ENCODE data around the gene CHRND.
A peak's percentile ranks its signal among the peaks of the same experiment; 100 is the strongest.
"Not testable (repeated sequence)": the region's sequence is repeated elsewhere in the genome, so short reads cannot be mapped to it uniquely, and the experiment has no call there.

Gene CHRND

GRCh38 chr2:232528746-232529460, 2.9 kb downstream of the CHRND start:
- DNase-seq: no peak

DNA sequence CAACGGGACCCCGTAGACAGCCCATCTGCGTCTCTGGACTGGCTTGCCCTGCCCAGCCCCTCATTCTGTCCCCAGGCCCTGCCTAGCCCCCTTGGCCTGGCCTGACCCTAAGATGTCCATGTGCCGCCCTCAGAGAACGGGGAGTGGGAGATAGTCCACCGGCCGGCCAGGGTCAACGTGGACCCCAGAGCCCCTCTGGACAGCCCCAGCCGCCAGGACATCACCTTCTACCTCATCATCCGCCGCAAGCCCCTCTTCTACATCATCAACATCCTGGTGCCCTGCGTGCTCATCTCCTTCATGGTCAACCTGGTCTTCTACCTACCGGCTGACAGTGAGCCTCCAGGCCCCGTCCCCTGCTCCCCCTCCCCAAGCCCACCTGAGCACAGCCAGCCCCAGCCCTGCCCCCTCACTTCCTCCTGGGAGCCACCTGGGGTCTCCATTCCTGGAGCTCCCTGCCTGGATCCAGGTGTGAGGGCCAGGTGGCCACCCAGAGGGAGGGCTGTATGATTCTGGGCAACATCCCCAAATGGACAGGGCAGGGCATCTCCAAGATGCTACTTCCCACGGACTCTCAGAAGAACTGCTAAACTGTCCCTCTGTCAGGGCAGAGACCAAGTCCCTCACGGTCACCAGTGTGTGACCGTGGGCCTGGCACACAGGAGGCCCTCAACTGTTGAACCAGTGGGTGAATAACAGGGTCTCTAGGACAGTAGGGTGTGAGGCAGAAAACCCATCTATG, 4.0 kb downstream of the CHRND start:
- no peak for DNase-seq

GRCh38 chr2:232530626-232531260, 4.8 kb downstream of the CHRND start:
- no peak for DNase-seq

DNA sequence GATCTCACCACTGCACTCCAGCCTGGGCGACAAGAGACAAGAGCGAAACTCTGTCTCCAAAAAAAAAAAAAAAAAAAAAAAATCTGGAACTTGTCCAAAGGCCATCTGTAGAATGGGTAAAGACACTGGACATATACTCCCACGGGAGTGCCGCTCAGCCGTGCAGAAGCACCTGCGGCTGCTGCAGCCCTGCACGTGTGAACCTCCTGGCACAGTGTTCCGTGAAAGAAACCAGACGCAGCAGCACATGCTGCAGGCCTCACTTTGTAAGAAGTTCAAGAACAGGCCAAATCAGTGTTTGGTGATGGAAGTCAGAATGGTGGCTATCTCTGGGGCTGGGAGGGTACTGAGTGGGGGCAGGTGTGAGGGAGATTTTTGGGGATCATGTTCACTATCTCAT, 6.5 kb downstream of the CHRND start:
- no peak for DNase-seq

DNA sequence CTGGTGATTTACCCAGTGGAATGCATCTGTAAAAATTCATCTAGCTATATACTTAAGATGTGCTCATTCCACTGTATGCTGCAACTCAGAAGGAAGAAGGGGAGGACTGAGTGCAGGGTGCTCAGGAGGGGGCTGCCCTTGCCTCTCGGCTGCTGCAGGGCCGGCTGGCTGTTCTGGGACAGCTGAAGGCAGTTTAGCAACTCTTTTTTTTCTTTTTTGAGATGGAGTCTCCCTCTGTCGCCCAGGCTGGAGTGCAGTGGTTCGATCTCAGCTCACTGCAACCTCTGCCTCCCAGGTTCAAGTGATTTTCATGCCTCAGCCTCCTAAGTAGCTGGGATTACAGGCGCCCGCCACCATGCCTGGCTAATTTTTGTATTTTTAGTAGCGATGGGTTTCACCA, 6.9 kb downstream of the CHRND start:
- DNase-seq: not testable (repeated sequence)

DNA sequence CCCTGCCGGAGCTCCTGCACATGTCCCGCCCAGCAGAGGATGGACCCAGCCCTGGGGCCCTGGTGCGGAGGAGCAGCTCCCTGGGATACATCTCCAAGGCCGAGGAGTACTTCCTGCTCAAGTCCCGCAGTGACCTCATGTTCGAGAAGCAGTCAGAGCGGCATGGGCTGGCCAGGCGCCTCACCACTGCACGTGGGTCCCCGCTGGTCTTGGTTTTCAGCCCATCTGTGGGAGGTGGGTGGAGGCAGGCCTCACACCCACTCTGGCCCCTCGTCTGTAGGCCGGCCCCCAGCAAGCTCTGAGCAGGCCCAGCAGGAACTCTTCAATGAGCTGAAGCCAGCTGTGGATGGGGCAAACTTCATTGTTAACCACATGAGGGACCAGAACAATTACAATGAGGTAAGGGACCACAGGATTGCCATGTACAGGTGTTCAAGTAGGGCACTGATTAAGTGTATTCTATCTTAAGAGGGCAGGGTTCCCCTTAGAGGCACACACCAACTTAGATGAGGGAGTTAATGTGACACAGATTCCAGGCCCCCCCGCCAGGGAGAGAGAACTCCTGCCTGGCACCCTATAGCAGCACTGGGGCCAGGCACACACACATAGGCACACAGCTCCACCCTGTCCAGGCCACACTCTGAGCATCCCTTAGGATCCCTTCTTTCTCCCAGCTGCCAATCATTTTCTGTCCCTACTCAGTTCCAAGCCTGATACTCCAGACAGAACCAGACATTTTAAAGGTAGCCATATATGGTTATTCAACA, 8.2 kb downstream of the CHRND start:
- no peak for DNase-seq

GRCh38 chr2:232534940-232535651, 9.1 kb downstream of the CHRND start:
- DNase-seq: no peak

DNA sequence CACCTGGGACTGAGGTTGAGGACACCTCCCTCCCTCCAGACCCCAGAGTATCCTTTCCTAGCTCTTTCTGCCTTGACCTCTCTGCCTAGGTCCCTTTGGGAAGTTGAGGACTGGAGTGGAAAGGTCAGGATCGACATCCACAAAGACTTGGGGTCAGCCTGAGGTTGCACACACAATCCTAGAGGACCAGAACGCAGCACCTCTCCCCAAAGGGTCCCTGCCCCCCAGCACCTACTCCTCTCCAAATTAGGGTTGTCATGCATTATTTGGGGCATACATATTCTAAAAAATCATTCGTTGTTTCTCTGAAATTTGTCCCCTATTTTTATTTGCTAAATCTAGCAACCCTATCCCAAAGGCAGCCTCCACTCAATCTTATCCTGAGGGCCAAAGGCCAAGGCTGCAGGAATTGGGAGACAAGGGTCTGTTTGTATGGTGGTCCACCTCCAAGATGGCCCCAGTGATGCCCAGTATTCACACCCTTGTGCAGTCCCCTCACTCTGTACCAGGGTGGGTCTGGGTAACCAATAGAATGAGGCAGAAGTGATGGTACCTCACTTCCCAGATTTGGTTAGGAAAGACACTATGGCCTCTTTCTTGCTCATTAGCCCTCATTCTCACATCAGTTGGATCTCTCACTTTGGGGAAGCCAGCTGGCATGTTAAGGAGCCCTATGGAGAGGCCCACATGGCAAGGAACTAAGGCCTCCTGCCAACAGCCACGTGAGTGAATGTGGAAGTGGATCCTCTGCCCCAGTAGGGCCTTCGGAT, 10.0 kb downstream of the CHRND start:
- no peak for DNase-seq

DNA sequence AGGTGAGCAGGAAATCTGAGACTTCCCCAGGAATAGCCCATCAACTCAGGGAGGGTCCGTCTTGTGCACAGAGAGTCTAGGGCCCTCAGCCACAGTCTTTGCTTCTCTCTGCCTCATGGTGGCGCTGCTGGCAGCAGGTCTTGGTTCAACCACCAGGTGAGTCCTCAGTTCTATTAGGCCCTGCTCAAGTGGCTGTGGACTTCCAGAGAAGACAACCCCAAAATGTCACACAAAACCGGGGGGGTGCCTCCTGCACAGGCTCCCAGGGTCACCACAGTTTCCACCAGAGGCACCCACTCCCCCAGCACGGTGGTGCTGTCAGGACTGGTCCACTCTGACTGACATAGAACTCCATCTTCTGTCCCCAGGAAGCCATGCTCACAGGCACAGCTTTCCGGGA, 11.1 kb downstream of the CHRND start:
- peak; percentile 48 for DNase-seq

- no peak for DNase-seq
These were observed 11.5 kb downstream of the CHRND start for GRCh38 chr2:232537499-232537898.

DNA sequence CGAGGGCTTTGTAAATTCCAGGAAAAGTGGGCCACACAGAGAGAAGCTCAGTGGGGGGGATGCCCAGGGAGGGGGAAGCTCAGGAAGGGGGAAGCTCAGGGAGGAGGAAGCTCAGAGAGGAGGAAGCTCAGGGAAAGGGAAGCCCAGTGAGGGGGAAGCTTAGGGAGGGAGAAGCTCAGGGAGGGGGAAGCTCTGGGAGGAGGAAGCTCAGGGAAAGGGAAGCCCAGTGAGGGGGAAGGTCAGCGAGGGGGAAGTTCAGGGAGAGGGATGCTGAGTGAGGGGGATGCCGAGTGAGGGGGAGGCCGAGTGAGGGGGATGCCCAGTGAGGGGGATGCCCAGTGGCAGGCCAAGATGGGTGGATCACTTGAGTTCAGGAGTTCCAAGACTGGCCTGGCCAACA, 12.7 kb downstream of the CHRND start:
- no peak for DNase-seq

GRCh38 chr2:232539298-232540231, 13.6 kb downstream of the CHRND start, which contains the start of gene CHRNG:
Gene CHRNG (plus strand): TSS chr2:232539692. CDS start chr2:232539748, 56 bp downstream.
- no peak for DNase-seq

GRCh38 chr2:232540441-232541041, 14.6 kb downstream of the CHRND start:
- no peak for DNase-seq

GRCh38 chr2:232541195-232541960, 15.4 kb downstream of the CHRND start:
- DNase-seq: no peak

DNA sequence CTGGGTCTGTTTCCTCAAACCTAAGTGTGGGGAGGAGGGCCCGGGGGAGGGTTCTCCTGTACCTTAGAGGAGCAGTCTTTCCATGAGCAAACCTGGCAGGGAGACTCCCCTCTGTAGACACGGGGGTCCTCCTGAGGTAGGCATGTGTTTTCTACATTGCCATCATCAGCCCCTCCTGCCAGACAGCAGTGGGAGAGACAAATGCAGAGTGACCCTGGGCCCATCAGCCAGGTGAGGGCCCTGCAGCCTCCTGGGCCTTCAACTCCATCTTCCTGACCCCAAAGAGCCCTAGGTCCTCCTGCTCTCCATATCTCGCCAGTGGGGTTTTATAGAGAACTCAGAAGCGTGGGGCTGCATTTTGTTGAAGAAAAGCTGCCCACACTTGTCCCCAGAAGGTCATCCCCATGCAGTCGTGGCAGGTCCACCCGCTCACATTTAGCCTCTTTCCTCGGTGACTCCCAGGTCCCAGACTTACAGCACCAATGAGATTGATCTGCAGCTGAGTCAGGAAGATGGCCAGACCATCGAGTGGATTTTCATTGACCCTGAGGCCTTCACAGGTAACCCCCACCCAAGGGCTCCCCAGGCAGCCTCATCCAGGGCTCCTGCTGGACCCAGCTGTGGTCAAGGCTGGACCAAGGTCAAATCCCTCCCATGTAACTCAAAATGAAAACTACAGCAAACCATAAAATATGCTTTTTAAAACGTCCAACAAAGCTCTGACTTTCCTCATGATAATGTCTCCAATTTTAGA, 16.2 kb downstream of the CHRND start:
- DNase-seq: no peak

DNA sequence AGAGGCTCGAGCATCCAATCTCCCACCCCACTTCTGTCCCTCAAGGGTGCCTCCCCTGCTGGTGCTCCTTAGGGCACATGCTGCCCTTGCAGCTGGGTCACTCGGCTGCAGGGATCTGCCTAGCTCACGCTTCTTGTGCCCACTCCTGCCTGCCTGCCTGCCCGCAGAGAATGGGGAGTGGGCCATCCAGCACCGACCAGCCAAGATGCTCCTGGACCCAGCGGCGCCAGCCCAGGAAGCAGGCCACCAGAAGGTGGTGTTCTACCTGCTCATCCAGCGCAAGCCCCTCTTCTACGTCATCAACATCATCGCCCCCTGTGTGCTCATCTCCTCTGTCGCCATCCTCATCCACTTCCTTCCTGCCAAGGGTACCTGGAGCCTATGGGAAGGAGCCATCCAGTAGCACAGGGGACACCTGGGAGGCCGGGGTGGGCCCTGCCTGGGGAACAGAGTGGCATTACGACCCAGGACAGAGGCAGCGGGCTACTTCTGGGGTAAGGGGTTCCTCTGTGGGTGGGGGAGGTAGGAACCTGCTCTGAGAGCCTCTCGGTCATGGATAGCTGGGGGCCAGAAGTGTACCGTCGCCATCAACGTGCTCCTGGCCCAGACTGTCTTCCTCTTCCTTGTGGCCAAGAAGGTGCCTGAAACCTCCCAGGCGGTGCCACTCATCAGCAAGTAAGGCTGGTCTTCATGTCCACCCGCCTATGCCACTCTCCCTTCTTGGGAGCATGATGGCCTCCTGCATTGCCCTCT, 16.9 kb downstream of the CHRND start:
- DNase-seq: no peak

GRCh38 chr2:232543491-232543890, 17.5 kb downstream of the CHRND start:
- no peak for DNase-seq
